ENCODE data around the gene HIP1R.

Gene HIP1R

GRCh38 chr12:122820138-122820537 lies 15.1 kb upstream of the HIP1R start:
- DNase-seq: no peak

GRCh38 chr12:122820838-122821271 lies 14.4 kb upstream of the HIP1R start:
- no peaks in the 10 kb centered on the region for H3K27me3 ChIP-seq (ENCODE audit: insufficient read depth, low read length, poor library complexity)
- H3K36me3 ChIP-seq (ENCODE audit: insufficient read depth, low read length): no peaks in the 10 kb centered on the region
- H3K4me2 ChIP-seq (ENCODE audit: insufficient read depth, low read length): no peak overlapping the region
- H3K4me3 ChIP-seq (ENCODE audit: low read depth in 1 of 2, low read length in 2 of 2): no peak overlapping the region
- DNase-seq (no peak), ATAC-seq (ENCODE audit: insufficient read depth, low read depth) (no peak)
- no peak overlapping the region for H2AFZ ChIP-seq (ENCODE audit: low read depth, low read length)
- H3K4me1 ChIP-seq (ENCODE audit: insufficient read depth, low read length): no peaks in the 10 kb centered on the region
- no peaks in the 10 kb centered on the region for H4K20me1 ChIP-seq (ENCODE audit: insufficient read depth, low read length)
- no peak overlapping the region for H3K9ac ChIP-seq (ENCODE audit: low read depth, low read length)
- no peak overlapping the region for H3K27ac ChIP-seq (ENCODE audit: low read length)
- H3K79me2 ChIP-seq (ENCODE audit: insufficient read depth, low read length): no peaks in the 10 kb centered on the region
- no peaks in the 10 kb centered on the region for H3K9me3 ChIP-seq (ENCODE audit: insufficient read depth, low read length, severe bottlenecking)
- TF ChIP-seq EZH2 (IDR thresholded peaks at IDR 0.05; ENCODE audit: borderline replicate concordance, low read depth, low read length, severe bottlenecking) (no peak), CTCF (IDR thresholded peaks at IDR 0.05; ENCODE audit: borderline replicate concordance, extremely low read depth, low read length, poor library complexity, severe bottlenecking) (no peak)

More at GRCh38 chr12:122820138-122820537, 15.1 kb upstream of the HIP1R start:
- H3K79me2 ChIP-seq (ENCODE audit: insufficient read depth, low read length): no peaks in the 10 kb centered on the region
- no peak overlapping the region for H2AFZ ChIP-seq (ENCODE audit: low read depth, low read length)
- ATAC-seq (ENCODE audit: insufficient read depth, low read depth): no peak
- no peaks in the 10 kb centered on the region for H4K20me1 ChIP-seq (ENCODE audit: insufficient read depth, low read length)
- no peak for TF ChIP-seq EZH2 (IDR thresholded peaks at IDR 0.05; ENCODE audit: borderline replicate concordance, low read depth, low read length, severe bottlenecking)
- TF ChIP-seq CTCF (IDR thresholded peaks at IDR 0.05; ENCODE audit: borderline replicate concordance, extremely low read depth, low read length, poor library complexity, severe bottlenecking): no peak
- H3K9me3 ChIP-seq (ENCODE audit: insufficient read depth, low read length, severe bottlenecking): no peaks in the 10 kb centered on the region
- no peak overlapping the region for H3K9ac ChIP-seq (ENCODE audit: low read depth, low read length)
- no peaks in the 10 kb centered on the region for H3K4me1 ChIP-seq (ENCODE audit: insufficient read depth, low read length)
- no peak overlapping the region for H3K4me2 ChIP-seq (ENCODE audit: insufficient read depth, low read length)
- H3K4me3 ChIP-seq (ENCODE audit: low read depth in 1 of 2, low read length in 2 of 2): no peak overlapping the region
- H3K27me3 ChIP-seq (ENCODE audit: insufficient read depth, low read length, poor library complexity): no peaks in the 10 kb centered on the region
- H3K36me3 ChIP-seq (ENCODE audit: insufficient read depth, low read length): no peaks in the 10 kb centered on the region
- no peak overlapping the region for H3K27ac ChIP-seq (ENCODE audit: low read length)

- DNase-seq (no peak), ATAC-seq (ENCODE audit: insufficient read depth, low read depth) (no peak)
- Histone ChIP-seq H3K79me2 (ENCODE audit: insufficient read depth, low read length) (no peaks in the 10 kb centered on the region), H3K36me3 (ENCODE audit: insufficient read depth, low read length) (no peaks in the 10 kb centered on the region), H3K9ac (ENCODE audit: low read depth, low read length) (no peak overlapping the region), H3K4me2 (ENCODE audit: insufficient read depth, low read length) (no peak overlapping the region), H2AFZ (ENCODE audit: low read depth, low read length) (no peak overlapping the region), H3K4me3 (ENCODE audit: low read depth in 1 of 2, low read length in 2 of 2) (no peak overlapping the region), H3K4me1 (ENCODE audit: insufficient read depth, low read length) (no peaks in the 10 kb centered on the region), H4K20me1 (ENCODE audit: insufficient read depth, low read length) (no peaks in the 10 kb centered on the region), H3K9me3 (ENCODE audit: insufficient read depth, low read length, severe bottlenecking) (no peaks in the 10 kb centered on the region), H3K27ac (ENCODE audit: low read length) (no peak overlapping the region), H3K27me3 (ENCODE audit: insufficient read depth, low read length, poor library complexity) (no peaks in the 10 kb centered on the region)
- no peak for TF ChIP-seq CTCF (IDR thresholded peaks at IDR 0.05; ENCODE audit: borderline replicate concordance, extremely low read depth, low read length, poor library complexity, severe bottlenecking)
Observed at GRCh38 chr12:122823429-122823828, 11.8 kb upstream of the HIP1R start.

Measured in DND-41 (cell line).